Measurements from ENCODE around the gene CCDC91. TPM values are rescaled to one million over a fixed set of nuclear protein-coding genes. Genes with fewer than 3 reads are reported as not detected.

The CCDC91 gene
- total RNA-seq, 1 donor from 2014 or later, result 23.5 TPM

DNA sequence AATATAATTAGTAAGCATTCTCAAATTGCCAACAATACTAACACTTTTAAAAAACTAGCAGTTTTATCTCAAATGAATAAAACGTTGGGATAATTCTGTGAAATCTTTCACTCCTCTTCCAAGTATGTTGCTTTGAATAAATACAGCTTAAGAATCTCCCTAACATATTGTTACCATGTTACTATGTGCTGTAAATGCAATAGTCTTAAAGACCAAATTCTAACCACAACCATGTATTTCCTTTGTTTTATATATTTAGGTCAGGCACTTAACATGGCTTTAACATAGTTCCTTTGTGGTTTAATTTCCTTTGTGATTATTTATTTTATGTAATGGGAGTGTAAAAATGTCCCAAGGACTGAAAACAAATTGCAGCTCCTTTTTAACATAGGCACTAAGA, 33.9 kb upstream of the CCDC91 start:
- TF ChIP-seq, protein P1, sequence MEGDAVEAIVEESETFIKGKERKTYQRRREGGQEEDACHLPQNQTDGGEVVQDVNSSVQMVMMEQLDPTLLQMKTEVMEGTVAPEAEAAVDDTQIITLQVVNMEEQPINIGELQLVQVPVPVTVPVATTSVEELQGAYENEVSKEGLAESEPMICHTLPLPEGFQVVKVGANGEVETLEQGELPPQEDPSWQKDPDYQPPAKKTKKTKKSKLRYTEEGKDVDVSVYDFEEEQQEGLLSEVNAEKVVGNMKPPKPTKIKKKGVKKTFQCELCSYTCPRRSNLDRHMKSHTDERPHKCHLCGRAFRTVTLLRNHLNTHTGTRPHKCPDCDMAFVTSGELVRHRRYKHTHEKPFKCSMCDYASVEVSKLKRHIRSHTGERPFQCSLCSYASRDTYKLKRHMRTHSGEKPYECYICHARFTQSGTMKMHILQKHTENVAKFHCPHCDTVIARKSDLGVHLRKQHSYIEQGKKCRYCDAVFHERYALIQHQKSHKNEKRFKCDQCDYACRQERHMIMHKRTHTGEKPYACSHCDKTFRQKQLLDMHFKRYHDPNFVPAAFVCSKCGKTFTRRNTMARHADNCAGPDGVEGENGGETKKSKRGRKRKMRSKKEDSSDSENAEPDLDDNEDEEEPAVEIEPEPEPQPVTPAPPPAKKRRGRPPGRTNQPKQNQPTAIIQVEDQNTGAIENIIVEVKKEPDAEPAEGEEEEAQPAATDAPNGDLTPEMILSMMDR (IDR thresholded peaks at IDR 0.05; ENCODE audit: insufficient read depth, low read length, poor library complexity, severe bottlenecking), result no peak
- no peaks in the 10 kb centered on the region for H3K36me3 ChIP-seq (ENCODE audit: control insufficient read depth, insufficient read depth, low read length)
- no peak overlapping the region for H3K4me3 ChIP-seq (ENCODE audit: low read depth, low read length)
- DNase-seq (ENCODE audit: low read depth), result no peak
- H3K27me3 ChIP-seq (ENCODE audit: control insufficient read depth, insufficient read depth, low read length), result no peaks in the 10 kb centered on the region

DNA sequence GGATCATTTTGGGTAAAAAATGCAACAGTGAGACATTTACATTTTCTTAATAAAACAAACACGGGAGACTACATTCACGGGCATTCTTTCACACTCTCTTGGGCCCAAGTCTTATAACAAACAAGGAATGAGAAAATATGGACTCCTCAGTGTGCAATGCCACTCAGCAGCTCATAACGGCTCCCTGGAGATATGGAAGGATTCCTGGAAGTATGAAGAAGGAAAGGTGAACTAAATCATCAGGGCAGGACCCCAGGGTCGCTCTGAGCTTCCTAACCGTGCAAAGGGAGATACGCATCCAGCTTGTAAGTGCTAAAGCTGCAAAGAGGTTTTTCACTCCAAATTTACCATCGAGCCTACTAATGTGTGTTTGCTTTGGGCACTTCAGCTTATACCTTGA, 33.5 kb upstream of the CCDC91 start:
- no peak for DNase-seq (ENCODE audit: low read depth)
- TF ChIP-seq, protein P1 (IDR thresholded peaks at IDR 0.05; ENCODE audit: insufficient read depth, low read length, poor library complexity, severe bottlenecking), result no peak
- Histone ChIP-seq H3K27me3 (ENCODE audit: control insufficient read depth, insufficient read depth, low read length) (no peaks in the 10 kb centered on the region), H3K36me3 (ENCODE audit: control insufficient read depth, insufficient read depth, low read length) (no peaks in the 10 kb centered on the region), H3K4me3 (ENCODE audit: low read depth, low read length) (no peak overlapping the region)

DNA sequence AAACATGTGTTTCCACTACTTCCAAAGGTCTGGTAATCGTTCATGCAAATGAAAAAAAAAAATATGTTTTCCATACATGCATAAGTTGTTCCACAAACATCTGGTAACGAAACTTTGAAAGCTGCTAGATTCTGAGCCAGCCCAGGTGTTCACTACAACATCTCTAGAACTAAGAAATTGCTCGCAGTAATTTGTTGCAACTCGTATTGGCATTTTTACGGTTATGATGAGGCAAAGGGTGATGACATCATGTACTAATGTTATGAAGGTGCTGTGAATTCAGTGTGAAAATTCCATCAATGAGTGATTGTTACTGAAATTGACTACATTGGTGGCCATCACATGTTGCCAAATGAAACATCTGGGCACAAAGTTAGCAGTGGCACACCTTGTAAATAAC, 31.9 kb upstream of the CCDC91 start:
- DNase-seq (ENCODE audit: low read depth), result no peak
- no peak overlapping the region for H3K4me3 ChIP-seq (ENCODE audit: low read depth, low read length)
- H3K27me3 ChIP-seq (ENCODE audit: control insufficient read depth, insufficient read depth, low read length), result no peaks in the 10 kb centered on the region
- TF ChIP-seq, protein P1 (IDR thresholded peaks at IDR 0.05; ENCODE audit: insufficient read depth, low read length, poor library complexity, severe bottlenecking), result no peak
- H3K36me3 ChIP-seq (ENCODE audit: control insufficient read depth, insufficient read depth, low read length), result no peaks in the 10 kb centered on the region

DNA sequence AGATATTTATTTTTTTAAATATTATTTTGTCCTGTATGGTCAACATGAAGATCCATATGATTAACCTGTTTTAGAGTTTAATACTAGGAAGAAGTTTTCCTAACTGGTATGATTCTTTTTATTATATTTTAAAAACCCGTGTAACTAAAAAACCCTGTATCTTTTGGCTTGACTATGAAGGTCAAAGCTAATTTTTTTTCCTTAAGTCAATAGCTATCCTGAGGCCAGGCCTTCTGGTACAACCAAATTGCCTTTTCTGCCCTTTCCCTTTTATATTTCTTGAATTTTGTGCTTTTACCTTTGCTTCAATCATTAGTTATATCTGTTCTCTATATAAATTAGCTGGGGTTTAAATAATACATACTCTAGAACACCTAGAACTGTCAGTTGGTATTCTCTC, 30.6 kb upstream of the CCDC91 start:
- TF ChIP-seq, protein P1 (IDR thresholded peaks at IDR 0.05; ENCODE audit: insufficient read depth, low read length, poor library complexity, severe bottlenecking), result no peak

DNA sequence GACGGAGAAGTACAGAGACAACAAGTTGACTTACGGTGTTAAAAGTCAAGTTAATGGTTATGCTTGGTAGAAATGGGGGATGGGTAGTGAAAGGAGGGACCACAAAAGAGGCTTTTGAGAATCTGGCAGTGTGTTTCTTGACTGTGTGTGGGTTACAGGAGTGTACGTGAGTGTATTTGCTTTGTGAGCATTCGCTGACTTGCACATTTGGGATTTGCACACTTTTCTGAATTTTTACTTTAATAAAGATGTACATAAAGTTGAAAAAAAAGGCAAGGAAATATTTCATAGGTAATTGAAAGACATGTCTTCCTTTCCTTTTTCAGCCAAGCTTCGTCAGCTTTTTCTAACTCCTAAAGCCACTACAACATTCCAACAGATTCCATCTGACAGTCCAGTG, 28.6 kb upstream of the CCDC91 start:
- H3K36me3 ChIP-seq (ENCODE audit: control insufficient read depth, insufficient read depth, low read length), result no peaks in the 10 kb centered on the region
- no peaks in the 10 kb centered on the region for H3K27me3 ChIP-seq (ENCODE audit: control insufficient read depth, insufficient read depth, low read length)
- no peak overlapping the region for H3K4me3 ChIP-seq (ENCODE audit: low read depth, low read length)
- TF ChIP-seq, protein P1 (IDR thresholded peaks at IDR 0.05; ENCODE audit: insufficient read depth, low read length, poor library complexity, severe bottlenecking), result no peak
- no peak for DNase-seq (ENCODE audit: low read depth)

More for the DNA sequence above, 30.6 kb upstream of the CCDC91 start:
- H3K27me3 ChIP-seq (ENCODE audit: control insufficient read depth, insufficient read depth, low read length), result no peaks in the 10 kb centered on the region
- no peaks in the 10 kb centered on the region for H3K36me3 ChIP-seq (ENCODE audit: control insufficient read depth, insufficient read depth, low read length)
- DNase-seq (ENCODE audit: low read depth), result no peak
- no peak overlapping the region for H3K4me3 ChIP-seq (ENCODE audit: low read depth, low read length)

DNA sequence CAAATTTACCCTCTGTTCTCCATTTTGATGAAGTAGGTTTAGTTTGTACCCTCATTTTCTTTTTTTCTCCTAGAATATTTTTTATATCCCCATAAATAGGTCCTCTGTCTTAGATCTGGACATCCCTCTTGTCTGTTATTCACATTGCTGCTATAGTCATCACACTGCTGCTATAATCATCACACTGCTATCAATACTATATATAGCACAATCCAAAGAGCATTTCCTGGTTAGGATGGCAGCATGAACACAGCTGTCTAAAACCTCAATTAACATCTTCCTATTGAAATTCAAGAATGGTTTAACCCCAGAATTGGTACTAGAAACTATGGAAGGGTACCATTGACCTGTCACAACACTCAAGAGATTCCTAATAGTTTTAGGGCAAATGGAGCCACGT, 27.6 kb upstream of the CCDC91 start:
- TF ChIP-seq, protein P1 (IDR thresholded peaks at IDR 0.05; ENCODE audit: insufficient read depth, low read length, poor library complexity, severe bottlenecking), result no peak
- DNase-seq (ENCODE audit: low read depth), result no peak
- Histone ChIP-seq H3K4me3 (ENCODE audit: low read depth, low read length) (no peak overlapping the region), H3K36me3 (ENCODE audit: control insufficient read depth, insufficient read depth, low read length) (no peaks in the 10 kb centered on the region), H3K27me3 (ENCODE audit: control insufficient read depth, insufficient read depth, low read length) (no peaks in the 10 kb centered on the region)

All from kidney epithelial cell (primary cell).